Parietal lobe (tissue), 1 donor: ENCODE results near the gene MEX3A. TPM values are rescaled to one million over a fixed set of nuclear protein-coding genes. Genes with fewer than 3 reads are reported as not detected.

Experiments used
- total RNA-seq: library from RNA; depleted of rRNA; stranded (reverse); fragments of >200 nt; gene quantifications from one replicate; pipeline ENCODE4 v1.2.3, GENCODE V29; 2014

MEX3A gene
- total RNA-seq: 69.5 TPM

GRCh38 chr1:156082309-156083091 lies at the start of gene MEX3A:
Gene MEX3A (minus strand): TSS chr1:156082465. CDS start chr1:156081998, 467 bp downstream.

GRCh38 chr1:156114101-156114918 lies 32.0 kb upstream of the MEX3A start, which contains the start of gene LMNA:
Gene LMNA (plus strand): TSS chr1:156114711. CDS start chr1:156114919, 208 bp downstream.

GRCh38 chr1:156060937-156061636 lies 21.2 kb downstream of the MEX3A start, which contains the start of gene RAB25:
Gene RAB25 (plus strand): TSS chr1:156061160. CDS start chr1:156061401, 241 bp downstream.

GRCh38 chr1:156054500-156055280 lies 27.6 kb downstream of the MEX3A start, which contains the start of gene LAMTOR2:
Gene LAMTOR2 (plus strand): TSS chr1:156054782. CDS start chr1:156054890, 108 bp downstream.

GRCh38 chr1:156053768-156054499 lies 28.3 kb downstream of the MEX3A start, which contains the start of gene UBQLN4:
Gene UBQLN4 (minus strand): TSS chr1:156053798. CDS start chr1:156053701, 97 bp downstream.

Other genes starting within 250 kb of the MEX3A start
- gene GON4L, start 225.3 kb downstream of the MEX3A start, total RNA-seq: 82.6 TPM
- gene SYT11, start 222.9 kb downstream of the MEX3A start, total RNA-seq: 174 TPM
- gene RIT1, start 171.1 kb downstream of the MEX3A start, total RNA-seq: 33.8 TPM
- 61.7 TPM for gene KHDC4, start 148.1 kb downstream of the MEX3A start, total RNA-seq
- gene RXFP4, start 140.8 kb downstream of the MEX3A start, total RNA-seq: not detected
- 185 TPM for gene ARHGEF2, start 103.9 kb downstream of the MEX3A start, total RNA-seq
- gene SSR2, start 61.5 kb downstream of the MEX3A start, total RNA-seq: 185 TPM
- gene UBQLN4, start 28.7 kb downstream of the MEX3A start, total RNA-seq: 36.0 TPM
- 33.2 TPM for gene LAMTOR2, start 27.7 kb downstream of the MEX3A start, total RNA-seq
- not detected for gene RAB25, start 21.3 kb downstream of the MEX3A start, total RNA-seq
- gene LMNA, start 32.2 kb upstream of the MEX3A start, total RNA-seq: 30.4 TPM
- gene SEMA4A, start 71.1 kb upstream of the MEX3A start, total RNA-seq: 34.4 TPM
- 18.5 TPM for gene SLC25A44, start 111.6 kb upstream of the MEX3A start, total RNA-seq
- gene PMF1, start 130.5 kb upstream of the MEX3A start, total RNA-seq: 34.1 TPM
- gene BGLAP, start 159.7 kb upstream of the MEX3A start, total RNA-seq: 1.9 TPM
- gene PAQR6, start 165.6 kb upstream of the MEX3A start, total RNA-seq: 6.6 TPM
- gene SMG5, start 200.4 kb upstream of the MEX3A start, total RNA-seq: 50.1 TPM
- gene TMEM79, start 201.9 kb upstream of the MEX3A start, total RNA-seq: 2.2 TPM
- 14.1 TPM for gene GLMP, start 213.2 kb upstream of the MEX3A start, total RNA-seq
- gene VHLL, start 216.8 kb upstream of the MEX3A start, total RNA-seq: 1.3 TPM